IMR-90 (cell line): ENCODE data around the gene MAJIN.

Experiments used
- BHLHE40 ChIP-seq: fragments of 150-350 bp; IDR thresholded peaks from 2 replicates; pipeline ENCODE4 v1.6.1; 2016; ENCODE audit warnings: mild to moderate bottlenecking, low read depth, low read length
- CEBPB ChIP-seq: IDR thresholded peaks from 2 replicates; pipeline ENCODE4 v1.6.1; 2012; ENCODE audit warnings: low read depth, low read length, improper control_type of control experiment
- CHD1 ChIP-seq: IDR thresholded peaks from 2 replicates; pipeline ENCODE4 v1.6.1; 2012; ENCODE audit warnings: low read depth, low read length, improper control_type of control experiment
- MAFK ChIP-seq: IDR thresholded peaks from 2 replicates; pipeline ENCODE4 v1.6.1; 2012; ENCODE audit warnings: low read depth, low read length, improper control_type of control experiment
- MAZ ChIP-seq: IDR thresholded peaks from 2 replicates; pipeline ENCODE4 v1.6.1; 2012; ENCODE audit warnings: low read depth, mild to moderate bottlenecking, low read length, improper control_type of control experiment, moderate library complexity, borderline replicate concordance
- MXI1 ChIP-seq: IDR thresholded peaks from 2 replicates; pipeline ENCODE4 v1.6.1; 2012; ENCODE audit warnings: low read depth, mild to moderate bottlenecking, low read length, moderate library complexity, borderline replicate concordance
- POLR2A ChIP-seq: IDR thresholded peaks from 2 replicates; pipeline ENCODE4 v1.6.1; 2012; ENCODE audit warnings: mild to moderate bottlenecking, low read depth, low read length
- RAD21 ChIP-seq: IDR thresholded peaks from 2 replicates; pipeline ENCODE4 v1.6.1; 2012; ENCODE audit warnings: low read length, improper control_type of control experiment
- RFX5 ChIP-seq: IDR thresholded peaks from 2 replicates; pipeline ENCODE4 v1.8.0; 2012; ENCODE audit warnings: low read depth, mild to moderate bottlenecking, low read length, moderate library complexity
- SMC3 ChIP-seq: fragments of 150-350 bp; IDR thresholded peaks from 2 replicates; pipeline ENCODE4 v1.6.1; 2016; ENCODE audit warnings: low read depth, mild to moderate bottlenecking, antibody characterized with exemption, low read length, moderate library complexity
- TF ChIP-seq, protein P1 (sequence below): conservative IDR thresholded peaks from 2 replicates; pipeline ENCODE4 v1.5.1; 2012; ENCODE audit warnings: mild to moderate bottlenecking, low read depth, low read length, improper control_type of control experiment
- TF ChIP-seq, protein P2 (sequence below): fragments of 150-350 bp; IDR thresholded peaks from 2 replicates; pipeline ENCODE4 v1.6.1; 2016; ENCODE audit warnings: low read depth, mild to moderate bottlenecking, low read length, moderate library complexity, borderline replicate concordance

DNA sequence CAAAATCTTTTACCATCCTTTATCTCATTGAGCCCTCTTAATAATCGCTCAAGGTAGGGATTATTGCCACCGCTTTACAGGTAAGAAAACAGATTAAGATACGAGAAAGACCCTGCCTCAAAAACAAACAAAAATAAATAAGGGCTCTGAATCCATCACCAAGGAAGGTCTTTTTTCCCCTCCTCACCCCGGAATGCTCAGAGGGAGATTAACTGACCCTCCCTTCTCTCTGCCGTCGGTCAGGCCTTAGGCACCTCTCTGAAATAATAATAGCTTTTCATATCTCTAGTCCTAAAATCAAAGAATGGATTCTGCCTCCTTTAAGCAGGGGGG, 54.3 kb downstream of the MAJIN start:
- TF ChIP-seq POLR2A (no peak), MAFK (no peak), RFX5 (no peak), BHLHE40 (no peak), CHD1 (no peak), MAZ (no peak), SMC3 (no peak), MXI1 (no peak), CEBPB (no peak), RAD21 (no peak)
- TF ChIP-seq, protein P1, sequence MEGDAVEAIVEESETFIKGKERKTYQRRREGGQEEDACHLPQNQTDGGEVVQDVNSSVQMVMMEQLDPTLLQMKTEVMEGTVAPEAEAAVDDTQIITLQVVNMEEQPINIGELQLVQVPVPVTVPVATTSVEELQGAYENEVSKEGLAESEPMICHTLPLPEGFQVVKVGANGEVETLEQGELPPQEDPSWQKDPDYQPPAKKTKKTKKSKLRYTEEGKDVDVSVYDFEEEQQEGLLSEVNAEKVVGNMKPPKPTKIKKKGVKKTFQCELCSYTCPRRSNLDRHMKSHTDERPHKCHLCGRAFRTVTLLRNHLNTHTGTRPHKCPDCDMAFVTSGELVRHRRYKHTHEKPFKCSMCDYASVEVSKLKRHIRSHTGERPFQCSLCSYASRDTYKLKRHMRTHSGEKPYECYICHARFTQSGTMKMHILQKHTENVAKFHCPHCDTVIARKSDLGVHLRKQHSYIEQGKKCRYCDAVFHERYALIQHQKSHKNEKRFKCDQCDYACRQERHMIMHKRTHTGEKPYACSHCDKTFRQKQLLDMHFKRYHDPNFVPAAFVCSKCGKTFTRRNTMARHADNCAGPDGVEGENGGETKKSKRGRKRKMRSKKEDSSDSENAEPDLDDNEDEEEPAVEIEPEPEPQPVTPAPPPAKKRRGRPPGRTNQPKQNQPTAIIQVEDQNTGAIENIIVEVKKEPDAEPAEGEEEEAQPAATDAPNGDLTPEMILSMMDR: no peak
- TF ChIP-seq, protein P2, sequence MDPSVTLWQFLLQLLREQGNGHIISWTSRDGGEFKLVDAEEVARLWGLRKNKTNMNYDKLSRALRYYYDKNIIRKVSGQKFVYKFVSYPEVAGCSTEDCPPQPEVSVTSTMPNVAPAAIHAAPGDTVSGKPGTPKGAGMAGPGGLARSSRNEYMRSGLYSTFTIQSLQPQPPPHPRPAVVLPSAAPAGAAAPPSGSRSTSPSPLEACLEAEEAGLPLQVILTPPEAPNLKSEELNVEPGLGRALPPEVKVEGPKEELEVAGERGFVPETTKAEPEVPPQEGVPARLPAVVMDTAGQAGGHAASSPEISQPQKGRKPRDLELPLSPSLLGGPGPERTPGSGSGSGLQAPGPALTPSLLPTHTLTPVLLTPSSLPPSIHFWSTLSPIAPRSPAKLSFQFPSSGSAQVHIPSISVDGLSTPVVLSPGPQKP: no peak
